Activated naive CD8-positive, alpha-beta T cell treated with anti-CD3 and anti-CD28 coated beads, Interleukin-2, amount 50 U/mL, for 16 hours (primary cell): ENCODE measurements around the gene CAMK1D.

ENCODE experiments used
- DNase-seq: peaks from one replicate; pipeline ENCODE4 v3.0.0-alpha.2; 2020; ENCODE audit warnings: low read depth, low spot score

CAMK1D gene

DNA sequence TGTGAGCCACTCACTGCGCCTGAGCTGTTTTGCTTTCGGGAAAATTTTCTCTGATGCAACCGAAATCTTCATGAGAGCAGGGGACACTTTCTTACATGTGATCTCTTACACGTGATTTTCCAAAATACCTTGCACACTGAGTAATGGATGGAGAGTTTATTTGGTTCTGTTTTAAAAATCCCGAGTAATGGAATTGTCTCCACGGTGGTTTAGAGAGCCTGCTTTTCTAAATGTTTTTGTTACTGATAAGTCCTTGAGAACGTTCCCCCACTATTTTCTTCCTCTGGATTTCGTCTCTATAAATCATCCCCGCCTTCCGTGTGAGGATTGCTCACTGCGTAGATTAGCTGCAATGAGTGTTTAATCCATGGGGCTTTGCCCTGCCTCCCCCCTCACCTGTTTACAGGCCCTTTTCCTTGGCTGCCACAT lies 25.7 kb downstream of the CAMK1D start:
- no peak for DNase-seq

DNA sequence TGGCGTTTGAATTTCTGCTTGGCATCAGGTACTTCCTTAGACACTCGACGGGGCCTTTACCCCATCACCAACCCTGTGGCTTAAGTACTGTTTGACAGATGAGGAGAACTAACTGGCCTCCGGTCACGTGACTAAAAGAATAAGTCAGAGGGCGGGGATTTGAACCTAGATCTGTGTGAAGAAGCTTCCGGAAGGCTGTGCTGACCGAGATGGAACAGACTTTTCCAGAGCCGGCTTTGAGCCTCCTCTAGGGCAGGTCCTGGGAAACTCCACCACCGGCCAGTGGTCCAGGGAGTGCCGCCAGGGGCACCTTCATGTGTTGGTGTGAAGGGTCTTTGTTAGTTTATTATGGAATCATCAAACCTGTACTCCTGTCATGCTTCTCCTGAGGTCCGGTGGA lies 26.9 kb downstream of the CAMK1D start:
- no peak for DNase-seq

DNA sequence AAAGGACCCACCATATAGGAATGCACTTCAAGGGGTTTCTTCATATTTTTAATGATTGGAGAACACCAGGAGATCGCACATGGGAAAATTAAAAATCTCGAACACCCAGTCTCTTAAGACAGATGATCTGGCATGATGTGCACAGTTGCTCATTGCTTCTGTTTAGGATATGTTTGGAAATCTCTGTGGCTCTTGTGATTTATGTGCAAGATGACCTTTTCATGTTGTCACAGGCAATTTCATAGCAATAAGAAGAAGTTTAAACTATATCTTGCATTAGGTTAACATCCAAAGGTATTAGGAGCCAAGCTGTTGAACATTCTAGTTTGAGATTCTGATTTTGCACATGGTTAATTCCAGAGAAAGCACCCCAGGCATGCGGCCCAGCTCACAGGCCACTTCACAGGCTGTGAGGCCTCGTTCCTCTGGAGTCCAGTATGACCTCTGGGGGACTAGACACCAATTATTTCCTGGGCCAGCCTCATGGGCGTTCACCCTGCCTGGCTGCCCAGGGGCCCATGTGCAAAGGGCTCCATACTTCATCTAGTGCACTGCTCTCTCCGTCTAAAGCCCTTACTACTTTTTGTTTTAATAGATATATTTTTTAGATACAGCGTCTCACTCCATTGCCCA lies 28.4 kb downstream of the CAMK1D start:
- DNase-seq: no peak

DNA sequence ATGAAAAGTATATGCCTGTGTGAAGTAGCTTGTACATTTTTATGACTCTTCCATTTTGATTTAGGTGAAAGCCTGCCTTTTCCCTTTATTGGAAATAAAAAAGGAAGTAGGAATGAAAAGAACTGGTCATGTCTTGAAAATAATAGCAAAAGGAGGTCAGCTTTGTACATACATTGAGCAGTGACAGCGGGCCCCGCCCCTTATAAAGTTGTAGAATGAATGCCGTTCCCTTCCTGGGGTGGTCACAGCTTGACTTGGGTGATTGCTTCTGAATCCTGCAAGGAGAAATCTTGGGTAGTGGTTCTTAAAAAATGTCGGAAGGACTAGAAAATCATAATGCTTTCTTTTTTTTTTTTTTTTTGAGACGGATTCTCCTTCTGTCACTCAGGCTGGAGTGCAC lies 31.7 kb downstream of the CAMK1D start:
- no peak for DNase-seq

DNA sequence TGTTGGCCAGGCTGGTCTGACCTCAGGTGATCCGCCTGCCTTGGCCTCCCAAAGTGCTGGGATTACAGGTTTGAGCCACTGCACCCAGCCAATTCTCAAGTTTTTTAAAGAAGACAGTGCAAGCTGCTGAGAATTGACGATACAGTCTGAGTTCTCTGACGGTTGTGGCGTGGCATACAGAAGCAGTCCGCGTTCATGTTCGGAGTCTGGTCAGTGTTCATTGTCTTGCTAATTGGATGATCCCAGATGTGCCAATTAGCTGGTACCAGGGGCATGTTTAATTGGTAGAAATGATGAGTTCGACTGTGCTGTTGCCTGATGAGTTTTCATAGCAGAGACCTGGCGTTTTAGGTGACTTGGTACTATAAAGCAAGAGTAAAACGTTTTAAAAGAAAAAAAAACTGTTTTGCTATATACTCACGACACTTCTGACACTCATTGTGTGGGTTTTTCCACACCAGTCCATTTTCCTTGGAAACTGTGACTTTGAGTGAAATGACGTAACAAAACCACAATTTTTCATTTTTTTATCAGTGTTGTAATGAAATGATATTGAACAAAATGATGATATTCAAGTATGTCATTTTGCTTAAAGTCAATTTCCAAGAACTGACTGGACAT lies 32.3 kb downstream of the CAMK1D start:
- no peak for DNase-seq

DNA sequence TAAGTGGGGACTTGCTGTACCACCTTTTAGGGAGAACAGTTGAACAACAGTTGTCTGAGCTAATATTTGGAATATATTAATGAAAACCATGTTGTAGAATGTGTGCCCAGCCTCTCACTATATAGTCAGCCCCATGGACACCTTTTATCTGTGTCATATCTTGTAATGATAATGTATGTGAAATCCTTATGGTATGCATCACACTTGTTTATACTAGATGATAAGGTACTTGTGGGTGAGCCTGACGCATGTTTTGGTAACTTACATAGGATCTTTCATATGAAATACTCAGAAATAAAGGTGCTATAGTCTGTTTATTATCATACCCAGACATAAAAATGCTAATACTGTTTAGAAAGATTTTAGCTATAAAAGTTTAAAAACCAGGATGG lies 32.8 kb downstream of the CAMK1D start:
- no peak for DNase-seq

DNA sequence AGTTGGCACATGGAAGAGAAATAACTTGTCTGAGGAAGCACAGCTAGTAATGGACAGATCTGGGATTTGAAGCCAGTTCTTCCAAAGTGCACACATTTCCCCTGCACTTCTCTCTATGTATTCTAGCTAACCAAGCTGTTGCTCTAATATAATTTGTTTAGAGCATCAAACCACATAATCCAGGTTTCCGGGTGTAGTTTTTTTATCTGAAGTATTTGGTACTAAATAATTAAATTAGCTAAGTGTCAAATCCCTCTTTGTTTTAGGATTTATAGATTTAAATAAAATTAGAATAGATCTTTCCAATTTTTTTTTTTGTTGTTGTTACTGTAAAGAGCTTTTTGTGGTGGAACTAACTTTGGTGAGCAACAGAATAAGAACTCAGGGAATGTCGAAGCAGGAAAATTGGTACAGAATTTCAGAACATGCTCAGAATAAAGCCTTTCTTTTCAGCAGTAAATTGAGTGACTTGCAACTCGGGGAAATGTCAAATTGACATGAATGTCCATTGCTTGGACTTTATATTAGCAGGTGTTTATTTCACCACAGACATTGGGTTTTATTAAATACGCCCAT lies 33.7 kb downstream of the CAMK1D start:
- no peak for DNase-seq

DNA sequence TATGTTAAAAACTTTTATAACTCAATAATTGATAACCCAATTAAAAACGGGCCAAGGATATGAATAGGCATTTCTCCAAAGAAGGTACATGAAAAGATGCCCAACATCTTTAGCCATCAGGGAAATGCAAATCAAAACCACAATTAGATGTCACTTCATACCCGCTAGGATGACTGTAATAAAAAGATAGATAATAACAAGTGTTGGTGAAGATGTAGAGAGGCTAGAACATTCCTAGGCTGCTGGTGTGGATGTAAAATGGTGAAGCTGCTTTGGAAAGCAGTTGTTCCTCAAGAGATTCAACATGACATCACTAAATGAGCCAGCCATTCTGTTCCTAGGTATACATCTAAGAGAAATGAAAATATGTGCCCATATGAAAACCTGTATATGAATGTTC lies 35.6 kb downstream of the CAMK1D start:
- DNase-seq: no peak

DNA sequence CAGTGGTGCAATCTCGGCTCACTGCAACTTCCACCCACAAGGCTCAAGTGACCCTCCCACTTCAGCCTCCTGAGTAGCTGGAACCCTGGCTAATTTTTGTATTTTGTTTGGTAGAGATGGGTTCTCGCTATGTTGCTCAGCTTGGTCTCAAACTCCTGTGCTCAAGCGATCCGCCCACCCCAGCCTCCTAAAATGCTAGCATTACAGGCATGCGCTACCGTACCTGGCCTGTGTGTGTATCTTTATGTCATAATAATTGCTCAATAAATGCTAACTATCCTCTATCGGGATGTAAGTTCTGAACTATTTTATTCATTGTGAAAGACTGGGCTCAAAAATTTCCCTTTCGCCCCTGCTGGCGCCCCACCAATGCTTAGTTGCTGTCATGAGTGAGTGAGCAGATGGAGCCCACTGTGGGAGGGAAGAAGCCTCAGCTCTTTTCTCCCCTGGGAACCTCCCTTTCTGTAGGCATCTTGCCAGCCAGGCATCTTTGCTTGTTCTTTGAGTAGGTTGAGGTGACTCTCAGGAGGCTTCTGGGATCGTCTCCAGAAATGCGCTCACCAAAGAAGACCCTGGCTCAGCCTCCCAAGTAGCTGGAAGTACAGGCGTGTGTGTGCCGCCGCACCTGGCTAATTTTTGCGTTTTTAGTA lies 38.3 kb downstream of the CAMK1D start:
- no peak for DNase-seq

DNA sequence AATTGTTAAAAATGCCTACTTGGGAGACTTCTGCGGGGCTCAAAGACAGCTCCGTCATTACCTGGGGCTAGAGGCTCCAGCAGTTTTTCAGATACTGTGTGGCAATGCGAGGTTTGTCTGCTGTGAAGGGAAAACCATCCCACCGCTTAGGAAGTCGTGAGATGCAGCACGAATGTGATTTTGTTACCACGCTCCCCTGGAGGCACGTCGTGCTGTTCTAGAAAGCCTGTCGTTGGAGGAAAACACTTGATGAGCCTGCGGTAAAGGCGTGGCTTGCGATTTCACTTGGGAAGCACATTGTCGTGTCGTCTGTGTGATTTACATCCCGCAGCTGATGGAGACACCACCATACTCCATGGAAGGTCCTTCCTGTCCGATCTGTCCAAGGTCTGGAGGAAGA lies 39.3 kb downstream of the CAMK1D start:
- no peak for DNase-seq

DNA sequence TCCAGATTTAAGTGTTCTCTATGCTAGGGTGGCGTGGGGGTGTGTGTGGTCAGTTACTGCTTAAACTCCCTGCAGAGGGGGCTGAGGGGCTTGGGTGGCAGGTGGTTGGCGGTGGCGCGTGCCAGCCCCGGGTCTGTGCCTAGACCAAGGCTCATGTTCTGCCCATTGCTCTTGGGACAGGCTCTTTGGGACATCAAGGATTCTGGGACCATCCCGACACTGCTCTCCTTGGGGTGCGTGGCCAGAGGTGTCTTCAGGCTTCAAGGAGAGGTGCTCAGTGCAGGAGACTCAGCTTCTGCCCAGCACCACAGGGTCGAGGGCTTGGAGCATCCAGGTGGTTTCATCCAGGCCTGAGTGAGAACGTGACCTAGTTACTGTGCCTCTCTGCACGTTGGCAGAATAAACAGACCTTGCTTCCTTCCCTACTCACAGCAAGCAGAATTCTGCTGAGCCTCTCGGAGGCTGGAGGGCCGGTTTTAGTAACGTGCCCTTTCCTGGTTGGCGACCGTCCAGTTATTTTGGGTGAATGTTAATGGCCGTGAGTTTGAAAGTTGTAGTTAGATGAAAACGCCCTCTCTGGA lies 39.9 kb downstream of the CAMK1D start:
- no peak for DNase-seq

DNA sequence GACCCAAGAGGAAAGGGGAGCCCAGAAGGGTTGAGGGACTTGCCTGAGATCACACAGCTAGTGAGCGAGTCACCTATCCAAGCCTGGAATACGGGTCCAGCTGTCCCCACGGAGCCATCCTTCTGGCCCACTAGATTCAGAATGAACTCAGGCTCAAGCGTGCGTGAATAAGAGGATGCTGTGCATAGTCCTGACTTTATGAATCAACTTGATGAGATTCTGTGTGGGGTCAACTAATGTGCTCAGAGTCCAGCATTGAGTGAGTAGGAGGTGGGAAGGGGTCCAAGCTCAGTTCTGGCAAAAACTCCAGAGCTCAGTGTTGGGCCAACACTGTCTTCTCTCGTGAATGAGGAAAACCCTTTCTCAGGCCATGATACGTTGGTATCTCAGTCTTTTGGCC lies 41.4 kb downstream of the CAMK1D start:
- no peak for DNase-seq

DNA sequence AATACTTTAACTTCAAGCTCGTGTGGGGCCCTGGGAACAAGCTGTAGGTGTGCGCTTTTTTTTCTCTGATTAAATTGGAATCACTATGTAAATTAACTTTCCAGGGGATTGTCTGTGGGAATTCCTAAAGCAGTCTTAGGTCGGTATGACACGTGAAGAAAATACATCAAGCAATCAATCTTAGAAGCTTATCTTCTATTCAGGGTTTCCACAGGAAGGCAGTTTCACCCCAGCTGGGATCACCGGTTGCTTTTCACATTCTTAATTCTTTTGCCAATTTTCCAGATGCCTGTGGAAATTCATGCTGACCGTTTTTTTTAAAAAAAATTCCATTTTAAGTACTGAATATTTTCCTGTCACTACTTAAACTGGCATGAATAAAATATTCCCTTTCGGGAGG lies 41.9 kb downstream of the CAMK1D start:
- no peak for DNase-seq

DNA sequence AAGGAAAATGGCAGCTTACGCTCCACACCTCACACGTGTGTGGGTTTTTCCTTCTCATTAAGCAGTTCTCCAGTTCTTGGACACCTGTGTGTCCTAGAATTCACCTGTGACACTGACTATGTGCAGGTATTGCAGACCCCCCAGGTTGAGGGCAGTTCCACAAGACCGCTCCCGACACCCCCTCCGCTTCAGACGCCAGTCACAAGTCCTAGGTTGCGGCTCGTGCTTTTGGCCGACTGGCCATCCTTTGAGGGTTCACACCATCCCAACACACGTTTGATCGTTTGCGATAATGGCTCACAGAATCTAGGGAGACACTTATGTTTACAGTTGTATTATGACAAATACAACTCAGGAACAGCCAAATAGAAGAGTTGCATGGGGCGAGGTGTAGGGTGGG lies 44.5 kb downstream of the CAMK1D start:
- no peak for DNase-seq

DNA sequence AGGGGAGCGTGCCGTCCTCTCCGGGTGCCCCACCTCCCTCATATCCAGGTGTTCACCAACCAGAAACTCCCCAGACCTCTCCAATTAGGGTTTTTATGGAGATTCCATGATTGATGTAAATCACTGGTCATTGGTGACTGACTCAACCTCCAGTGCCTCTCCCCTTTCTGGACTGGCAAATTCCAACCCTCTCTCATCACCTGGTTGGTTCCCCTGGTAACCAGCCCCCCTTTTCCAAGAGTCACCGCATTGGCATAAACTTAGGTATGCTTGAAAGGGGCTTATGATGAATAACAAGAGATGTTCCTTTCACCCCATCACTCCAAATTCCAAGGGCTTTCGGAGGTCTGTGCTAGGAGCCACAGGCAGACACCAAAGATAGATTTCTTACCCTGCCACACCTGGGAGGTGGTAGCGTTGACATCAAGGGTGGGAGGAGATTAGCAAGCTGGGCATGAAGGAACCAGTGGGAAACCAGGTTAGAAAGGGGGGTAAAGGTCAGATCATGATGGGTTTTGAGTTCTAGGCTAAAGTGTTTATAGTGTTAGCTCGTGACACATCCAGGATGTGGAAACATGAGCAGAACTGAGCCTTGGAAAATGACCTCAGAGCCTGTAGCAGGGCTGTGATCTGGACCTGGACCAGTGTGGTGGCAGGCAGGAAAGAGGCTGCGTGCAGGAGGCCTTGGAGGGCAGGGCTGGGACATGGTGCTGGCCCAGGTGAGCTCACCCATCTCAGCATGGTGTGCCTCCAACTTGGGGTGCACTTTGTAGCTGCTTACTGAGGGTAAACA lies 45.1 kb downstream of the CAMK1D start:
- DNase-seq: no peak

DNA sequence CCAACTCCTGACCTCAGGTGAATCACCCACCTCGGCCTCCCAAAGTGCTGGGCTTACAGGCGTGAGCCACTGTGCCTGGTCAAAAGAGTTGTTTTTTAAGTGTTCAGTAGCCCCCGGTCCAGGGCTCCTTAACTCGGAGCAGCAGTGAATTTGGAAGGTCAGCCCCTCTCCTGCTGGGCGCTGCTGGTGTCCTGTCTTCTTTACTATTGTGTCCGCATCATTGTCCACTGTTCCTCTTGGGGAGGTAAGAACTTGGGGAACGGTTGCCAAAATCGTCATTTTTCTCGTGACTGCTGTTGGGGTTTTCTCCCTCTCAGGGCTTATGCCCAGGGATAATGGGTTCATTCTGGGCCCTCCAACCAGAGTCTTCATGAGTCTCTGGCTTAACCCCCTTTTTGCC lies 46.7 kb downstream of the CAMK1D start:
- DNase-seq: no peak

DNA sequence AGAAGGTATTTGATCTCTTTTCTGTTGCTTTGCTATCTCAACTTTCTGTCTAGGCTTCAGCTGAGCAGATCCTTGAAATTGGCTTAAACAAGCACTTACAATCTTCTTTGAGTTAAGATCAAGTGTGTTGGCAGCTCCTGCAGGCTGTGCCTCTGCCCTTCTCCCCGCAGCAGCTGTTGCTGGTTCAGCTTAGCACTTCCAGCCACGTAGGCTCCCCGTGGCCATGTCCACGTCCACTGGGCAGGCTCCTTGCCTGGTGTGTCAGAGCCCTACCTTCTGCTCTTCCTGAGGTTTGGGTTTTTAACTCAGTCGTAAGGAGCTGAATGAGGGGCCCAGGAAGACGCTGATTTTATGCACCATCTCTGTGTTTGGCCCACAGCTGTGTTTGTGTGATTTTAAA lies 47.2 kb downstream of the CAMK1D start:
- DNase-seq: no peak

DNA sequence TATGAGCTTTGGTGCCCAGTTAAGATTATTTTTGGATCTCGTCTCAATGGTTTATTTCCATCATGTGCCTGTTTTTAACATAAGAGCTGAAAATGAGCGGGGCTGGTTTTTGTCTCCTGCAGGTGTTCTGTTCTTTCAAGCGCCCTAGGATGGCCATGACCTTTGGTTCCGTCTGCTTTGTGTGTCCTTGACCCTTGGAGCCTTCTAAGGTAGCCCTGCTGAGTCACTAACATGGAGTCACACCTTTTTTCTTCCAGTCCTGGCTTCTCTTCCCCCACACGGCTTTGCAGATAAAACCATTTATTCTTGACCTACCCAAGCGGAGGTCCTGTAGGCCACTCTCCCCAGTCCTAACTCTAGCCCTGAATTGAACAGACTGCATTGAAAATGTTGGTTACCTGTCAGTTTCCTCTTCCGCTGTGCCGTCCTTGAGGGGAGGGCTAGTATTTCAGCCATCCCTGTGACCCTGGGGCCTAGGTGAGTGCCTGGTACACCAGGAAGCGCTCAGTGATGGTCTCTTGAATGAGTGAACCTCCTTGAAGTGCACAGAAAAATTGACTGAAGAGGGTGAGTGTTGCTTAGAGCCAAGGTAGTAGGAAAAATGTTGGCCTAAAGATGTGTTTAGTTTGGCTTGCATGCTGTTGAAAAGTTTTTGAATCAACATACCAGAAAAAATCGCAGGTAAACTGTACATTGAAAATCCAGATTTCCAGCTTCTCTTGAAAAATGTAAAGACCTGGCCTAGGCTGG lies 48.0 kb downstream of the CAMK1D start:
- DNase-seq: no peak

DNA sequence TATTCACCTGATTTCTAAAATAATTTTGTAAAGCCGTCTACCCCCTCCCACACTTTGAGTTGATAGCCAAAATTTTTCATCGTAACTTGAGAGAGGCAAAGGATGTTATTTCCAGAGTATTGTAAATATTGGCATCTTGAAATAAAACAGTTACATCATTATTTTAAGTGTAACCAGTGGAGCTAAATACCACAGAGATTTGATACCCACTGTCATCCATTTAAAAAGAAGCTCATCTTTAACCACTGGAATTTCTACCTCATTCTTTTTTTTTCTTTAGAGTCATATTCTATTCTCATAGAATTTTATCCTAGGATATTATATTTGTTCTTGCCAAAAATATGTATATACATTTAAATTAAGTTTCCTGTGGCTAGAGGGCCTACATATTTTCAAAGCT lies 48.6 kb downstream of the CAMK1D start:
- no peak for DNase-seq

DNA sequence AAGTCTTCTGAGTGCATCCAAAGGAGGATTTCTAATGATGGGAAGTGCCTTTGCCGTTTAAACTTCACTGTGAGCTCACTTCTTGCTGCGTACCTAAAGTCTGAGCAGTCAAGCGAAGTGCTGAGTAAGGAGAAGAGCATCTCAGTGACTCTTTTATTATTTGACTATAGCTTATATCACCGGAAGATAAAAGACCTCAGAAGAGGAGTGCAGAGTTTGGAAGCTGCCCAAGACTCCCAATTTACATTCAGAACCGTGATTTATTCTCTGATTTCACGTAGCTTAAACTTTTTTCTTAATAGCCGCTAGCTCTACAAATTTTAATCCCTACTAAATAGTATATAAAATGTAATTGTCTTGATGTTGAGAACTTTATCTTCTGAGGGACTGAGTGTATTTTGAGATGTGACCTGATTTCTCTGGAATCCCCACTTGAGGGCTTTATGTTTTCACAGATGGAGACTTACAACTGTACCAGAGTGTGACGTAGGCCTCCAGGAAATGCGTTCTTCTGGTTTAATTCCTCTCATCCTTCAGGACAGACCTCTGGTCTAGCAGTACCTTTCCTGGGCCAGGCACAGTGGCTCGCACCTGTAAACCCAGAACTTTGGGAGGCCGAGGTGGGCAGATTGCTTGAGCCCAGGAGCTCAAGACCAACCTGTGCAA lies 51.1 kb downstream of the CAMK1D start:
- no peak for DNase-seq

DNA sequence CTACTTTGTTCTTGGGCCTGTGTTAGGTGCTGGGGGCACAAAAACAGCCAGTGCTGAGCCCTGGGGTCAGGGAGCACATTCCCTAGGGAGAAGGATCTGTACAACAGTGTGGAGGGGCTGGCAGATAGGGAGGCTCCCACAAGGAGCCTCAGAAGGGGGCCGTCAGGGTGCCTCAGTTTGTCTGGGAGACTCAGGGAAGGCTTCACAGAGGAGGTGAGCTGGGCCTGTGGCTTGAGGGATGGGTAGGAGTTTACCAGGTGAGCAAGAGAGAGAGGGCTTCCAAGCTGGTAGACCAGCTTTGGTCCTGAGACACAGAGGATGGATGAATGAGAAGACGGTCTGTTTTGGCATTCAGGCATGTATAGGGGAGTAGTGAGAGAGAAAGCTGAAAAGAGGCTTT lies 52.1 kb downstream of the CAMK1D start:
- DNase-seq: no peak
